ENCODE measurements around the gene PRICKLE3. TPM values are rescaled to one million over a fixed set of nuclear protein-coding genes. Genes with fewer than 3 reads are reported as not detected.
"Not testable (repeated sequence)": the region's sequence is repeated elsewhere in the genome, so short reads cannot be mapped to it uniquely, and the experiment has no call there.

Gene PRICKLE3
- total RNA-seq, 1 experiment from 2014 or later = 22.3 TPM

DNA sequence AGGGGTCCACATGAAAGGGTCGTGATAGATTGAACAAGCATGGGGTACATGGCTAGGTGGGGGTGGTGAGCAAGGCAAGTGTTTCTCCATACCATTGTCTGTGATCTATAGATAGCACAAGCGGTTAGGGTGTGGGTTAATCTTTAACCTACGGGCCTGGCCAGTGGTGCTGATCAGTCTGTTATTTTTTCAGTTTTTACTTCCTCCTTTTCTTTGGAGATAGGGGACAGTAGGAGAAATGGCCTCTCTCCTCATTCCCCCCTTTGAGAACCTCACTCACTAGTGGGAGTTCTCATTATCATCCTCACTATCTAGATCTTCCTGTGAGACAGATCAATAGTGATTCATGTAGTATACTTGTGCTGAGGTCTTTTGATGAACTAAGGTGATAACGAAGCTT is 46.5 kb downstream of the PRICKLE3 start:
- Mint-ChIP-seq H3K4me1 (ENCODE audit: low read depth, unreplicated experiment) (no peaks in the 10 kb centered on the region), H3K27me3 (ENCODE audit: unreplicated experiment) (no peaks in the 10 kb centered on the region), H3K36me3 (ENCODE audit: insufficient read depth, unreplicated experiment) (peaks cover 7% of the 10 kb centered on the region), H3K4me3 (ENCODE audit: low read depth, unreplicated experiment) (no peak overlapping the region), H3K27ac (ENCODE audit: unreplicated experiment) (no peak overlapping the region), H3K9me3 (ENCODE audit: low read depth, unreplicated experiment) (peaks cover 6% of the 10 kb centered on the region)
- intact Hi-C loops (cut with micrococcal nuclease; ENCODE audit: unreplicated experiment) = no loop called here
- TF ChIP-seq, protein P1, sequence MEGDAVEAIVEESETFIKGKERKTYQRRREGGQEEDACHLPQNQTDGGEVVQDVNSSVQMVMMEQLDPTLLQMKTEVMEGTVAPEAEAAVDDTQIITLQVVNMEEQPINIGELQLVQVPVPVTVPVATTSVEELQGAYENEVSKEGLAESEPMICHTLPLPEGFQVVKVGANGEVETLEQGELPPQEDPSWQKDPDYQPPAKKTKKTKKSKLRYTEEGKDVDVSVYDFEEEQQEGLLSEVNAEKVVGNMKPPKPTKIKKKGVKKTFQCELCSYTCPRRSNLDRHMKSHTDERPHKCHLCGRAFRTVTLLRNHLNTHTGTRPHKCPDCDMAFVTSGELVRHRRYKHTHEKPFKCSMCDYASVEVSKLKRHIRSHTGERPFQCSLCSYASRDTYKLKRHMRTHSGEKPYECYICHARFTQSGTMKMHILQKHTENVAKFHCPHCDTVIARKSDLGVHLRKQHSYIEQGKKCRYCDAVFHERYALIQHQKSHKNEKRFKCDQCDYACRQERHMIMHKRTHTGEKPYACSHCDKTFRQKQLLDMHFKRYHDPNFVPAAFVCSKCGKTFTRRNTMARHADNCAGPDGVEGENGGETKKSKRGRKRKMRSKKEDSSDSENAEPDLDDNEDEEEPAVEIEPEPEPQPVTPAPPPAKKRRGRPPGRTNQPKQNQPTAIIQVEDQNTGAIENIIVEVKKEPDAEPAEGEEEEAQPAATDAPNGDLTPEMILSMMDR (IDR thresholded peaks at IDR 0.05; ENCODE audit: unreplicated experiment) = no peak
- CTCF ChIA-PET = no interaction called here
- no peak for DNase-seq
- no TSS peak for BruUV-seq (replicated peaks)

DNA sequence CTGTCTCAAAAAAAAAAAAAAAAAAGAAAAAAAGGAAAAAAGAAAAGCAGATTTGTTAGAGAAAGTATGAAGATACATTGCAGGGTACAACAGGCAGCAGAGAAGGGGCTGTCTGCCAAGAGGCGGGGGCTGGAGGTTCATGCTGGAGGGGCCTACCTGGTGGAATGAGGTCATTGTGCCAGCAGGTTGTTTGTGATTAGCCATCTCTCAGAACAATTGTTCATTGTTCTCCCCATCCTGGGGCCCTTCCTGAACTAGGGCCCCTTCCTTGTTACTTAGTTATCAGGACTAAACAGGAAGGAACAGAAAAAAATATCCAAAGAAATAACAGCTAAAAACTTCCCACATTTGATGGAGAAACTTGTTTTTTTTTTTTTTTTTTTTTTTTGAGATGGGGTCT is 48.7 kb downstream of the PRICKLE3 start:
- H3K27me3 Mint-ChIP-seq (ENCODE audit: unreplicated experiment) = no peaks in the 10 kb centered on the region
- peaks cover 7% of the 10 kb centered on the region for H3K36me3 Mint-ChIP-seq (ENCODE audit: insufficient read depth, unreplicated experiment)
- peaks cover 6% of the 10 kb centered on the region for H3K9me3 Mint-ChIP-seq (ENCODE audit: low read depth, unreplicated experiment)
- peak; percentile 51 for DNase-seq
- TF ChIP-seq, protein P1 (IDR thresholded peaks at IDR 0.05; ENCODE audit: unreplicated experiment) = no peak
- no peak overlapping the region for H3K27ac Mint-ChIP-seq (ENCODE audit: unreplicated experiment)
- intact Hi-C loops (cut with micrococcal nuclease; ENCODE audit: unreplicated experiment) = no loop called here
- CTCF ChIA-PET = no interaction called here
- no peak overlapping the region for H3K4me3 Mint-ChIP-seq (ENCODE audit: low read depth, unreplicated experiment)
- no TSS peak for BruUV-seq (replicated peaks)
- no peaks in the 10 kb centered on the region for H3K4me1 Mint-ChIP-seq (ENCODE audit: low read depth, unreplicated experiment)

DNA sequence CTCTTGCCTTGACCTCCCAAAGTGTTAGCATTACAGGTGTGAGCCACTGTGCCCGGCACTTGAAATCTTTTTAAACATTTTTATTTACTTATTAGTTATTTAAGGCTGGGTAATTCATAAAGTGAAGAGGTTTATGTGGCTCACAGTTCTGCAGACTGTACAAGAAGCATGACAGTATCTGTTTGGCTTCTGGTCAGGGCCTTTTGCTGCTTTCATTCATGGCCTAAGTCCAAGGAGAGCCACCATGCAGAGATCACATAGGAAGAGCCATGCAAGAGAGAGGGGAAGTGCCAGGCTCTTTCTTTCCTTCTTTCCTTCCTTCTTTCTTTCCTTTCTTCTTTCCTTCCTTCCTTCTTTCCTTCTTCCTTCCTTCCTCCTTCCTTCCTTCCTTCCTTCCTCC is 52.4 kb downstream of the PRICKLE3 start:
- H3K27me3 Mint-ChIP-seq (ENCODE audit: unreplicated experiment) = no peaks in the 10 kb centered on the region

DNA sequence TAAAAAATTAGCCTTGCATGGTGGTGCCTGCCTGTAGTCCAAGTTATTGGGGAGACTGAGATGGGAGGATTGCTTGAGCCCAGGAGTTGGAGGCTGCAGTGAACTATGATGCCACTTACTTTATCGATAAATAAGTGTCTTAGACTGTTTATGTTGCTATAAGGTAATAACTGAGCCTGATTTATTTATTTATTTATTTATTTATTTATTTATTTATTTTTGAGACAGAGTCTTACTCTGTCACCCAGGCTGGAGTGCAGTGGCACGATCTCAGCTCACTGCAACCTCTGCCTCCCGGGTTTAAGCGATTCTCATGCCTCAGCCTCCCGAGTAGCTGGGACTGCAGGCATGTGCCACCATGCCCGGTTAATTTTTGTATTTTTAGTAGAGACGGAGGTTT is 53.9 kb downstream of the PRICKLE3 start:
- H3K27ac Mint-ChIP-seq (ENCODE audit: unreplicated experiment); CTCF ChIA-PET; intact Hi-C loops (cut with micrococcal nuclease; ENCODE audit: unreplicated experiment): not testable (repeated sequence)

More for the DNA sequence above, 52.4 kb downstream of the PRICKLE3 start:
- Mint-ChIP-seq H3K4me1 (ENCODE audit: low read depth, unreplicated experiment) (no peaks in the 10 kb centered on the region), H3K4me3 (ENCODE audit: low read depth, unreplicated experiment) (no peak overlapping the region), H3K9me3 (ENCODE audit: low read depth, unreplicated experiment) (peaks cover 2% of the 10 kb centered on the region), H3K36me3 (ENCODE audit: insufficient read depth, unreplicated experiment) (peaks cover 7% of the 10 kb centered on the region), H3K27ac (ENCODE audit: unreplicated experiment) (no peak overlapping the region)
- DNase-seq = no peak
- intact Hi-C loops (cut with micrococcal nuclease; ENCODE audit: unreplicated experiment) = no loop called here
- CTCF ChIA-PET = interaction anchor here (0.7 kb wide), 1 partner anchor 57 kb away, joined by 3 read pairs; no protein-coding TSS in a partner anchor
- no TSS peak for BruUV-seq (replicated peaks)
- TF ChIP-seq, protein P1 (IDR thresholded peaks at IDR 0.05; ENCODE audit: unreplicated experiment) = no peak

DNA sequence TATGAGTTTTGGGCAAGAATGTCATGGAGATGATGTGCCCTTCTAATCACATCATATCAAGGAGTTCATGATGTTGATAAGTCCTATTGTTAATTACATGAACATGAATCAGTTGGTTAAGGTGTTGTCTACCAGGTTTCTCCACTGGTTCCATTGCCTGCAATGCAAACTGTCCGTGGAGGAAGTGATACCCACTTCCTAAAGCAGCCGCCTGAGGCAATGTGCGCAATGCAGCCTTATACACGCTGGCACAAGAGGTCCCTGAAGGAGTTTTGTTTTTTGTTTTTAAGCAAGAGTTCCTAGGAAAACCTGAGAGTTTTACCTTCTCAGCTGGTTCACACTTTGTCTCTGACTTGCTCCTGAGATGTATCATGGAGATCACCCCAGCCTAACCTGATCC is 56.7 kb downstream of the PRICKLE3 start:
- Mint-ChIP-seq H3K4me1 (ENCODE audit: low read depth, unreplicated experiment) (no peaks in the 10 kb centered on the region), H3K36me3 (ENCODE audit: insufficient read depth, unreplicated experiment) (no peaks in the 10 kb centered on the region), H3K4me3 (ENCODE audit: low read depth, unreplicated experiment) (no peak overlapping the region), H3K27ac (ENCODE audit: unreplicated experiment) (no peak overlapping the region), H3K27me3 (ENCODE audit: unreplicated experiment) (no peaks in the 10 kb centered on the region), H3K9me3 (ENCODE audit: low read depth, unreplicated experiment) (no peaks in the 10 kb centered on the region)
- no peak for DNase-seq
- TF ChIP-seq, protein P1 (IDR thresholded peaks at IDR 0.05; ENCODE audit: unreplicated experiment) = no peak
- CTCF ChIA-PET = no interaction called here
- intact Hi-C loops (cut with micrococcal nuclease; ENCODE audit: unreplicated experiment) = no loop called here
- BruUV-seq (replicated peaks) = no TSS peak

More for the DNA sequence above, 53.9 kb downstream of the PRICKLE3 start:
- H3K9me3 Mint-ChIP-seq (ENCODE audit: low read depth, unreplicated experiment); DNase-seq; H3K4me3 Mint-ChIP-seq (ENCODE audit: low read depth, unreplicated experiment); H3K4me1 Mint-ChIP-seq (ENCODE audit: low read depth, unreplicated experiment); H3K36me3 Mint-ChIP-seq (ENCODE audit: insufficient read depth, unreplicated experiment); BruUV-seq (replicated peaks); H3K27me3 Mint-ChIP-seq (ENCODE audit: unreplicated experiment): not testable (repeated sequence)

DNA sequence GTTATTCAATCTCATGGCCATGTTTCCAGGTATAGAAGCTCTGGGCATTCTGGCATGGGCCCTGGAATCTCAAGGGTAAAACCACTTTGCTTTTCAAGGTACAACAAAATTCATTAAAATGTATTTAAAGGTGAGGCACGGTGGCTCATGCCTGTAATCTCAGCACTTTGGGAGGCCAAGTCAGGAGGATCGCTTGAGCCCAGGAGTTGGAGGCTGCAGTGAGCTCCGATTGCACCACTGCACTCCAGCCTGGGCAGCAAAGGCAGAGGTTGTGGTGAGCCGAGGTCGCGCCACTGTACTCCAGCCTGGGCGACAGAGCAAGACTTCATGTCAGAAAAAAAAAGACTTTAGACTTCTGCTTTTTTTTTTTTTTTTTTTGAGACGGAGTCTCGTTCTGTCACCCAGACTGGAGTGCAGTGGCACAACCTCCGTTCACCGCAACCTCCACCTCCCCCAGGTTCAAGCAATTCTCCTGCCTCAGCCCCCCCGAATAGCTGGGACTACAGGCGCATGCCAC is 58.4 kb downstream of the PRICKLE3 start:
- H3K27me3 Mint-ChIP-seq (ENCODE audit: unreplicated experiment); intact Hi-C loops (cut with micrococcal nuclease; ENCODE audit: unreplicated experiment); BruUV-seq (replicated peaks); H3K4me1 Mint-ChIP-seq (ENCODE audit: low read depth, unreplicated experiment); CTCF ChIA-PET; H3K9me3 Mint-ChIP-seq (ENCODE audit: low read depth, unreplicated experiment); H3K4me3 Mint-ChIP-seq (ENCODE audit: low read depth, unreplicated experiment); DNase-seq; H3K27ac Mint-ChIP-seq (ENCODE audit: unreplicated experiment): not testable (repeated sequence)
- peaks cover 10% of the 10 kb centered on the region for H3K36me3 Mint-ChIP-seq (ENCODE audit: insufficient read depth, unreplicated experiment)
